ENCODE results near the gene DENR. TPM values are rescaled to one million over a fixed set of nuclear protein-coding genes. Genes with fewer than 3 reads are reported as not detected.
"Not testable (repeated sequence)": the region's sequence is repeated elsewhere in the genome, so short reads cannot be mapped to it uniquely, and the experiment has no call there.

DENR gene, protein sequence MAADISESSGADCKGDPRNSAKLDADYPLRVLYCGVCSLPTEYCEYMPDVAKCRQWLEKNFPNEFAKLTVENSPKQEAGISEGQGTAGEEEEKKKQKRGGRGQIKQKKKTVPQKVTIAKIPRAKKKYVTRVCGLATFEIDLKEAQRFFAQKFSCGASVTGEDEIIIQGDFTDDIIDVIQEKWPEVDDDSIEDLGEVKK
- total RNA-seq = 10 to 100 TPM; 88.1 to 92.9 (median 90.2) TPM

DNA sequence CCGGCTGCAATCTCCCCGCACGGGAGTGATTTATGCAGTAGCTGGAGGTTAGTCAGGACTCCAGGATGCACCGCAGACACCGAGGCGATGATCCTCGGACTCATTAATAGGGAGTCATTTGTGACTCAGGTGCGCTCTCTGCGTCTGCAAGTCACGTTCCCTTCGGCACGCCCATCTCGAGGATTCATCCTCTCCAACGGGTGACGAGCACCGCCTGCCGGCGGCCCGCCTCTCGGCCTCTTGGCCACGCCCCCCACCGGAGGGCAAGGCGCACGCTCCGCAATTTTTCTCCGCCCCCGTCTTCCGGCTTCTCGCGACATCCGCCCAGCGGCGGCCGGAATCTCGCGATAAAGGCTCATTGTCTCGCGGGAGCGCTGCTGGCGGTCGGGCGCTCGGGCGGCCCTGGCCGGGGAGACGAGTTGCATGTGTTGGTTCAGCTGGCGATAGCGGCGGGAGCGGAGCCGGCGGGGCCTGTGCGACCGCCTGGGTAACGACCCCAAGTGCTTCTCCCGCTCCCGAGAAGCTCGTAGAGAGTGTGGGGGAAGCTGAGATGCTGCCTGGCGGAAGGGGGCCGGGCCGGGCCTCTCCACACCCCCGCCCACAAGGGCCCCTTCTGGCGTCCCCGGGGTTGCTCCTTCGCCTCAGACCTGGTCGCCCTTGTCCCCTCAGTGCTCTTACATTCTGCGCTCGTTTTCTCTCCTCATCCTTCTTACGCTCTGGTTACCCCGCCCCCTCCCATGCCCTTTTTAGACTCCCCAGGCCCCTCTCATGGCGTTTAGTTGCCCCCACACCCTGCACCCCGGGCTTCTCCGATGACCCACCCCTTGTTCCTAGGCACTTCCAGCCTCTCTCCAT lies at the start of gene DENR:
Gene DENR (plus strand): TSS at position 361 of the 855 bp plus-strand sequence. CDS start 878 bp downstream, outside the sequence.
- ATAC-seq (peak; percentile 93 to 95), DNase-seq (peak; percentile 100)
- H3K4me3 Mint-ChIP-seq = peak within 1 kb of the TSS; percentile 95
- no peaks in the 10 kb centered on the region for H3K9me3 Mint-ChIP-seq
- H3K27me3 Mint-ChIP-seq (ENCODE audit: low read depth) = no peaks in the 10 kb centered on the region
- peaks cover 33% of the 10 kb centered on the region for H3K36me3 Mint-ChIP-seq (ENCODE audit: insufficient read depth)
- H3K4me1 Mint-ChIP-seq (ENCODE audit: low read depth) = peaks cover 54% of the 10 kb centered on the region

DNA sequence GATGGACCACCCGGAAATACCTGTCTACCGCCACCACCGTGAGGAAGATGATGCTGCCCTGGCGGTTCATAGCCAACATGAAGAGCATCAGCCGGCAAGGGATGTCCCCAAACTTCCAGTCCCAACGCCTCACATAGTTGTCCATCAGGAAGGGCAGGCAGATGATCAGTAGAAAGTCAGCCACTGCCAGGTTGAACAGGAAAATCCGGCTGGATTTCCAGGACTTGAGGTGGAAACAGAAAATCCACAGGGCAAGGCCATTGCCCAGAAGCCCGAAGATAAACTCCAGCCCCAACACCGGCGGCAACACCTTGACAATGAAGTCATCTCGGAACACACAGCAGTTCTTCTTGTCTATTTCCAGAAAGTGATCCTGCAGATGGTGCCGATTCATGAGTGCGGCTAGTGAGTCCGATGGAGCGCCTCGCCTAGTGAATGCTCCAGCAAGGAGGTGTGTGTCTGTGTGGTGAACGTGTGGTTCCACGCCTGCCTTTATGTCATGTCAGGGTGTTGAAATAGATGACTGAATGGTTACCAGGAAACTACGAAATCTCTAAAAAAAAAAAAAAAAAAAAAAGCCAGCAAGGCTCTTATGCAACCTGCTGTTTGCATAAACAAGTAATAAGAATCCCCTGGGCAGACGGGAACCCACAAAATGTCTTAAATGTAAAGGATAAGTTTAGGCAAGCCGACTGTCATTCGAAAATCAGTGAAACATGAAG lies 49.6 kb upstream of the DENR start, which contains the start of gene HCAR2:
Gene HCAR2 (minus strand): TSS at position 468 of the 722 bp plus-strand sequence. CDS start 74 bp downstream, at position 394.
- not testable (repeated sequence) for ATAC-seq

DNA sequence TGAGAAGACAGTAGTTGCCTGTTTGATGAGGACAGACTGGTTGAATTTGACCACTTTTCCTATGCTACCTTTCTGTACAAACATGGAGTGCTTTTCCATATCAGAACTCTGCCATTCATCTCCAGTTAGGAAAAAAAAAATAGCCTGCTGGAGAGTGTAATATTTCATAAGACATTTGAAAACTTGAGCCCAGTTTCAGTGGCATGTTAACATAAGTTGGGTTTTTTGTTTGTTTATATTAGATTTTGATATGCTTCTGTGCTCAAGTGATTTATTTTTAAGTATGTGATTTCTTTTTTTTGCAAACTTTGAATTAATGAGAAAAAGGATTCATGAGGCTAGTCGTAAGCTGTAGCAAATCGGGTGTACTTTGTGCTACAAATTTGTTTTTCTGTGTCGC lies 48.8 kb upstream of the DENR start:
- not testable (repeated sequence) for ATAC-seq; H3K4me1 Mint-ChIP-seq (ENCODE audit: low read depth); H3K9me3 Mint-ChIP-seq; H3K36me3 Mint-ChIP-seq (ENCODE audit: insufficient read depth); H3K27me3 Mint-ChIP-seq (ENCODE audit: low read depth); H3K4me3 Mint-ChIP-seq; DNase-seq

More for the DNA sequence above, 49.6 kb upstream of the DENR start, which contains the start of gene HCAR2:
- not testable (repeated sequence) for H3K4me3 Mint-ChIP-seq; H3K27me3 Mint-ChIP-seq (ENCODE audit: low read depth); H3K36me3 Mint-ChIP-seq (ENCODE audit: insufficient read depth); H3K4me1 Mint-ChIP-seq (ENCODE audit: low read depth); DNase-seq; H3K9me3 Mint-ChIP-seq

DNA sequence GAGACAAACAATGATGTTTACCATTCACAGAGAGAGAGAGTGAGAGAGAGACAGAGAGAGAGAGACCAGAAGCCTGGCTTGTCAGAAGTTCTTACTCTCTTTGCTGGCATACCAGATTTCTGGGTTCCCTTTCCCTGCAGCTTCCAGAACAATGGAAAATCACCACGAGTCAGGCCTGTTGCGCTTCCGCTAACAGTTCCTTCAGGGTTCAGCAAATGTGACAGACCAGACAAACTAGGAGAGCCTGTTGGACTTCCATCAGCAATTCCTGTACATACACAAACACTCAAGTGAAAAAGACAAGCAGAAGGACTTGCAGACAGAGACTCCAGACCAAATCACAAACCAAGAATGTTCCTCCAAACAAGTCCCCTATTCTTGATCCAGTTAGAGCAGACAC lies 43.3 kb upstream of the DENR start:
- not testable (repeated sequence) for ATAC-seq; H3K36me3 Mint-ChIP-seq (ENCODE audit: insufficient read depth); DNase-seq; H3K4me1 Mint-ChIP-seq (ENCODE audit: low read depth); H3K27me3 Mint-ChIP-seq (ENCODE audit: low read depth); H3K9me3 Mint-ChIP-seq; H3K4me3 Mint-ChIP-seq

DNA sequence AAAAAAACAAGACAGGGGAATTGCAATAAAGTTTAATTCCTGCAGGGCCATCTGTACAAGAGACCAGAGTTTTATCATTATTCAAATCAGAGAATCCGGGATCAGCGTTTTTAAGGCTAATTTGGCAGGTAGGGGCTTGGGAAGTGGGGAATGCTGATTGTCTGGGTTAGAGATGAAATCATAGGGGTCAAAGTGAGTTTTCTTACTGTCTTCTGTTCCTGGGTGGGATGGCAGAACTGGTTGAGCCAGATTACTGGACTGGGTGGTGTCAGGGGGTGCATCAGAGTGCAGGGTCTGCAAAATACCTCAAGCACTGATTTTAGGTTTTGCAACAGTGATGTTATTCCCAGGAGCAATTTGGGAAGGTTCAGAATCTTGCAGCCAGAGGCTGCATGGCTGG lies 42.3 kb upstream of the DENR start:
- H3K27me3 Mint-ChIP-seq (ENCODE audit: low read depth); H3K9me3 Mint-ChIP-seq; H3K4me3 Mint-ChIP-seq; H3K36me3 Mint-ChIP-seq (ENCODE audit: insufficient read depth); ATAC-seq; DNase-seq; H3K4me1 Mint-ChIP-seq (ENCODE audit: low read depth): not testable (repeated sequence)

- H3K4me1 Mint-ChIP-seq (ENCODE audit: low read depth); H3K27me3 Mint-ChIP-seq (ENCODE audit: low read depth); H3K9me3 Mint-ChIP-seq; H3K36me3 Mint-ChIP-seq (ENCODE audit: insufficient read depth); H3K4me3 Mint-ChIP-seq; DNase-seq; ATAC-seq: not testable (repeated sequence)
Measured at GRCh38 chr12:122711266-122711665, 41.4 kb upstream of the DENR start.

GRCh38 chr12:122713491-122714188 lies 39.0 kb upstream of the DENR start:
- H3K4me3 Mint-ChIP-seq; H3K9me3 Mint-ChIP-seq; DNase-seq; ATAC-seq; H3K27me3 Mint-ChIP-seq (ENCODE audit: low read depth); H3K36me3 Mint-ChIP-seq (ENCODE audit: insufficient read depth); H3K4me1 Mint-ChIP-seq (ENCODE audit: low read depth): not testable (repeated sequence)

- not testable (repeated sequence) for DNase-seq; H3K27me3 Mint-ChIP-seq (ENCODE audit: low read depth); H3K4me3 Mint-ChIP-seq; H3K9me3 Mint-ChIP-seq; ATAC-seq; H3K4me1 Mint-ChIP-seq (ENCODE audit: low read depth); H3K36me3 Mint-ChIP-seq (ENCODE audit: insufficient read depth)
Measured at GRCh38 chr12:122715211-122715610, 37.4 kb upstream of the DENR start.

- H3K4me3 Mint-ChIP-seq; ATAC-seq; H3K9me3 Mint-ChIP-seq; DNase-seq; H3K36me3 Mint-ChIP-seq (ENCODE audit: insufficient read depth); H3K27me3 Mint-ChIP-seq (ENCODE audit: low read depth): not testable (repeated sequence)
- H3K4me1 Mint-ChIP-seq (ENCODE audit: low read depth) = peaks cover 11% of the 10 kb centered on the region
Measured at GRCh38 chr12:122716658-122717057, 36.0 kb upstream of the DENR start, which contains the start of gene HCAR3. HCAR3 (minus strand) TSS chr12:122716811; CDS start chr12:122716737, 74 bp downstream.

GRCh38 chr12:122721057-122721545 lies 31.5 kb upstream of the DENR start:
- peaks cover 2% of the 10 kb centered on the region for H3K27me3 Mint-ChIP-seq (ENCODE audit: low read depth)
- H3K4me3 Mint-ChIP-seq = no peak overlapping the region
- H3K4me1 Mint-ChIP-seq (ENCODE audit: low read depth) = peaks cover 30% of the 10 kb centered on the region
- DNase-seq (no peak), ATAC-seq (peak; percentile 41 to 55)
- no peaks in the 10 kb centered on the region for H3K36me3 Mint-ChIP-seq (ENCODE audit: insufficient read depth)
- no peaks in the 10 kb centered on the region for H3K9me3 Mint-ChIP-seq

GRCh38 chr12:122722387-122722786 lies 30.2 kb upstream of the DENR start:
- Mint-ChIP-seq H3K4me3 (no peak overlapping the region), H3K9me3 (no peaks in the 10 kb centered on the region), H3K27me3 (ENCODE audit: low read depth) (peaks cover 2% of the 10 kb centered on the region), H3K4me1 (ENCODE audit: low read depth) (peaks cover 34% of the 10 kb centered on the region), H3K36me3 (ENCODE audit: insufficient read depth) (no peaks in the 10 kb centered on the region)
- DNase-seq (no peak), ATAC-seq (no peak)

GRCh38 chr12:122724641-122725243 lies 27.9 kb upstream of the DENR start:
- no peak for DNase-seq
- no peaks in the 10 kb centered on the region for H3K27me3 Mint-ChIP-seq (ENCODE audit: low read depth)
- H3K4me3 Mint-ChIP-seq = no peak overlapping the region
- ATAC-seq = no peak
- peaks cover 42% of the 10 kb centered on the region for H3K4me1 Mint-ChIP-seq (ENCODE audit: low read depth)
- no peaks in the 10 kb centered on the region for H3K36me3 Mint-ChIP-seq (ENCODE audit: insufficient read depth)
- H3K9me3 Mint-ChIP-seq = no peaks in the 10 kb centered on the region

DNA sequence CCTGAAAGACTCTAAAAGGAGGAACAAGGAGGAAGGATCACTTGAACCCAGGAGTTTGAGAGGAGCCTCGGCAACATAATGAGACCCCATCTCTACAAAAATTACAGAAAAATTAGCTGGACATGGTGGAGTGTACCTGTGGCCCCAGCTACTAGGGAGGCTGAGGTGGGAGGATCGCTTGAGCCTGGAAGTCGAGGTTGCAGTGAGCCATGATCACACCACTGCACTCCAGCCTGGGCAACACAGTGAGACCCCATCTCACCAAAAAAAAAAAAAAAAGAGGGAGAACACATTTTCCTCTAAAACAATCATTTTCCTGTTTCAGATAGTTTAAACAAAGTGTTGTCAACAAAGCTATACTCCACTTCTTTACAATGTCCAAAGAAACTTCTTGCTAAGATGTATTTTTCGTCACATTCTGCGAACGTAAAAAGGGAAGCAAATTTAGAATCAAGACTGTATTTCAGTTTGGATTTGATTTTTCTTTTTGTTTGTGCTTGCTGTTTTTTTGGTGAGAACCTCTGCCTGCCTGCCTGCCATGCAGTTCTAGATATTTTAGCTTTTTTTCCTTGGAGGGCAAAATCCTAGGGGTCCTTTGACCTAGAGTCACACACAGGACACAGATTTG lies 27.1 kb upstream of the DENR start:
- Mint-ChIP-seq H3K36me3 (ENCODE audit: insufficient read depth) (no peaks in the 10 kb centered on the region), H3K4me1 (ENCODE audit: low read depth) (peaks cover 46% of the 10 kb centered on the region), H3K4me3 (peak overlapping the region; percentile 1), H3K27me3 (ENCODE audit: low read depth) (no peaks in the 10 kb centered on the region), H3K9me3 (no peaks in the 10 kb centered on the region)
- ATAC-seq (no peak), DNase-seq (no peak)

Data from activated T-cell treated with anti-CD3 and anti-CD28 coated beads, Interleukin-2, amount 50 U/mL, for 4 hours (primary cell).